Measurements from ENCODE around the gene SLC6A3. TPM values are rescaled to one million over a fixed set of nuclear protein-coding genes. Genes with fewer than 3 reads are reported as not detected.

The SLC6A3 gene
- total and polyA plus RNA-seq, 2 experiments from 2014 or later, result not detected

- H3F3A ChIP-seq (ENCODE audit: insufficient read depth), result no peaks in the 10 kb centered on the region
- H2AFZ ChIP-seq, result no peak overlapping the region
- no peak overlapping the region for H3K4me3 ChIP-seq
- in situ Hi-C loops (cut with MboI), result no loop called here
- 22 to 29% methylated on average over 9 to 10 of the region's 10 CpGs for WGBS, 2 experiments (ENCODE audit: low coverage in 1 of 2, low lambda C conversion rate in 2 of 2, missing lambda C conversion rate in 2 of 2)
- H3K27ac ChIP-seq, result no peak overlapping the region
- H3K4me2 ChIP-seq (ENCODE audit: unreplicated experiment), result no peak overlapping the region
- no peak for DNase-seq
- H3K27me3 ChIP-seq (replicated peaks; ENCODE audit: insufficient read depth), result peaks cover 7% of the 10 kb centered on the region; the same call in 1 of the 2 replicates
- H3K9ac ChIP-seq, result no peak overlapping the region
- H3K36me3 ChIP-seq (ENCODE audit: low read depth), result no peaks in the 10 kb centered on the region
- no peaks in the 10 kb centered on the region for H3K9me2 ChIP-seq (ENCODE audit: insufficient read depth)
- H3K79me2 ChIP-seq (ENCODE audit: insufficient read depth), result no peaks in the 10 kb centered on the region
- no peaks in the 10 kb centered on the region for H3K9me3 ChIP-seq (ENCODE audit: low read depth)
- H3K4me1 ChIP-seq (ENCODE audit: insufficient read depth), result no peaks in the 10 kb centered on the region
- no peaks in the 10 kb centered on the region for H4K20me1 ChIP-seq (ENCODE audit: insufficient read depth)
- TF ChIP-seq EZH2 (IDR thresholded peaks at IDR 0.05; ENCODE audit: insufficient read depth, poor library complexity, severe bottlenecking) (no peak), EZH2phosphoT487 (IDR thresholded peaks at IDR 0.05; ENCODE audit: insufficient read depth, low read depth) (no peak)
Observed at GRCh38 chr5:1412621-1413020, 32.6 kb downstream of the SLC6A3 start.

- in situ Hi-C loops (cut with MboI), result no loop called here
- no peaks in the 10 kb centered on the region for H3K4me1 ChIP-seq (ENCODE audit: insufficient read depth)
- H3K4me2 ChIP-seq (ENCODE audit: unreplicated experiment), result no peak overlapping the region
- no peaks in the 10 kb centered on the region for H3K79me2 ChIP-seq (ENCODE audit: insufficient read depth)
- no peak overlapping the region for H3K27ac ChIP-seq
- H3K36me3 ChIP-seq (ENCODE audit: low read depth), result no peaks in the 10 kb centered on the region
- no peak overlapping the region for H3K4me3 ChIP-seq
- H3F3A ChIP-seq (ENCODE audit: insufficient read depth), result no peaks in the 10 kb centered on the region
- H3K9me3 ChIP-seq (ENCODE audit: low read depth), result no peaks in the 10 kb centered on the region
- no peak overlapping the region for H2AFZ ChIP-seq
- no peaks in the 10 kb centered on the region for H4K20me1 ChIP-seq (ENCODE audit: insufficient read depth)
- no peak for TF ChIP-seq EZH2phosphoT487 (IDR thresholded peaks at IDR 0.05; ENCODE audit: insufficient read depth, low read depth)
- TF ChIP-seq EZH2 (IDR thresholded peaks at IDR 0.05; ENCODE audit: insufficient read depth, poor library complexity, severe bottlenecking), result no peak
- WGBS, 2 experiments (ENCODE audit: low coverage in 1 of 2, low lambda C conversion rate in 2 of 2, missing lambda C conversion rate in 2 of 2), result 28 to 34% methylated on average over 16 of the region's 16 CpGs
- peaks cover 11% of the 10 kb centered on the region; the same call in 1 of the 2 replicates for H3K27me3 ChIP-seq (replicated peaks; ENCODE audit: insufficient read depth)
- H3K9me2 ChIP-seq (ENCODE audit: insufficient read depth), result no peaks in the 10 kb centered on the region
- H3K9ac ChIP-seq, result no peak overlapping the region
- no peak for DNase-seq
Observed at GRCh38 chr5:1412163-1412562, 33.1 kb downstream of the SLC6A3 start.

- no peak overlapping the region for H3K4me3 ChIP-seq
- TF ChIP-seq EZH2phosphoT487 (IDR thresholded peaks at IDR 0.05; ENCODE audit: insufficient read depth, low read depth) (no peak), EZH2 (IDR thresholded peaks at IDR 0.05; ENCODE audit: insufficient read depth, poor library complexity, severe bottlenecking) (no peak)
- no peaks in the 10 kb centered on the region for H3K79me2 ChIP-seq (ENCODE audit: insufficient read depth)
- no peak for DNase-seq
- H2AFZ ChIP-seq, result no peak overlapping the region
- 77 to 78% methylated on average over 18 to 22 of the region's 22 CpGs for WGBS, 2 experiments (ENCODE audit: low coverage in 1 of 2, low lambda C conversion rate in 2 of 2, missing lambda C conversion rate in 2 of 2)
- H3K9me2 ChIP-seq (ENCODE audit: insufficient read depth), result no peaks in the 10 kb centered on the region
- H3K36me3 ChIP-seq (ENCODE audit: low read depth), result no peaks in the 10 kb centered on the region
- no peak overlapping the region for H3K27ac ChIP-seq
- peaks cover 15% of the 10 kb centered on the region; the same call in 1 of the 2 replicates for H3K27me3 ChIP-seq (replicated peaks; ENCODE audit: insufficient read depth)
- H3K4me2 ChIP-seq (ENCODE audit: unreplicated experiment), result no peak overlapping the region
- no peaks in the 10 kb centered on the region for H4K20me1 ChIP-seq (ENCODE audit: insufficient read depth)
- H3K9ac ChIP-seq, result no peak overlapping the region
- H3F3A ChIP-seq (ENCODE audit: insufficient read depth), result no peaks in the 10 kb centered on the region
- H3K4me1 ChIP-seq (ENCODE audit: insufficient read depth), result no peaks in the 10 kb centered on the region
- no peaks in the 10 kb centered on the region for H3K9me3 ChIP-seq (ENCODE audit: low read depth)
- in situ Hi-C loops (cut with MboI), result no loop called here
Observed at GRCh38 chr5:1411099-1411498, 34.1 kb downstream of the SLC6A3 start.

DNA sequence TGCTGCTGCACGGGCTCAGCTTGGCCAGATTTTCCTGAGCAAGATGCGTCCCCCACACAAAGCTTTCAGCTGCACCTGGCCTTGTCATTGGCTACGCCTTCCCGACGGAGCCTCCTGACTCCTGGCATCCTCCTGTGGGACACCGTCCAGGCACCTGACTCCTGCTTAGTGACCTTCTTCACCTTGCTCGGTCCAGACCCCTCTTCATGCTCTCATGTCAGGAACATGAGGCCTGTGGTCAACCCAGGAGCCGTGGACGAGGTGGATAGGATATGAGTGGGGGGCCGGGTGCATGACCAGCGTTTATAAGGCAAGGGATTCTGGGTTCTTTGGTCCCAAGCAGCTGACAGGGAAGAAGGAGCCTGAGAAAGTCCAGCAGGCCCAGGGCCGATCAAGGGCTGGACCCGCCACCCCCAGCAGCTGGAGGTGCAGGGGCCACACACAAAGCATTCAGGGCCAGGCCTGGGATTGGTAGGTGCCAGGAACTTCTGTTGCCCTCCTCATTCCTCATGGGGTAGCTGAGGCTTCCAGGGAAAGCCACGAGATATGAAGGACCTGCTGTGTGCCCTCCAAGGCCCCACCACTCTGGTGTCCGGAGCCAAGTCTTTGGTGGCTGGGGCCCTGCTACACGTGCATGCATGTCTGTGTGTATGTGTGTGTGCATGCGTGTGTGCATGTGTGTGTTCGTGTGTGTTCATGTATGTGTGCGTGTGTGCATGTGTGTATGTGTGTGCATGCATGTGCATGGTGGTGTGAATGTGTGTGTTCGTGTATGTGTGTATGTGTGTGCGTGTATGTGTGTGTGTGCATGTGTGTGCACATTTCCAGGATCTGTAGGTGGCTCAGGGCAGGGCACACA is 34.9 kb downstream of the SLC6A3 start:
- Histone ChIP-seq H3K4me3 (no peak overlapping the region), H2AFZ (no peak overlapping the region), H3K79me2 (ENCODE audit: insufficient read depth) (no peaks in the 10 kb centered on the region), H3K9me2 (ENCODE audit: insufficient read depth) (no peaks in the 10 kb centered on the region), H3F3A (ENCODE audit: insufficient read depth) (no peaks in the 10 kb centered on the region), H3K9me3 (ENCODE audit: low read depth) (no peaks in the 10 kb centered on the region), H3K9ac (no peak overlapping the region), H4K20me1 (ENCODE audit: insufficient read depth) (no peaks in the 10 kb centered on the region), H3K4me1 (ENCODE audit: insufficient read depth) (no peaks in the 10 kb centered on the region), H3K36me3 (ENCODE audit: low read depth) (no peaks in the 10 kb centered on the region), H3K4me2 (ENCODE audit: unreplicated experiment) (no peak overlapping the region), H3K27ac (no peak overlapping the region), H3K27me3 (replicated peaks; ENCODE audit: insufficient read depth) (peaks cover 15% of the 10 kb centered on the region; the same call in 1 of the 2 replicates)
- in situ Hi-C loops (cut with MboI), result no loop called here
- WGBS, 2 experiments (ENCODE audit: low coverage in 1 of 2, low lambda C conversion rate in 2 of 2, missing lambda C conversion rate in 2 of 2), result 49 to 50% methylated on average over 20 to 21 of the region's 21 CpGs
- DNase-seq, result no peak
- TF ChIP-seq EZH2 (IDR thresholded peaks at IDR 0.05; ENCODE audit: insufficient read depth, poor library complexity, severe bottlenecking) (no peak), EZH2phosphoT487 (IDR thresholded peaks at IDR 0.05; ENCODE audit: insufficient read depth, low read depth) (no peak)

Measured in GM23248 (cell line).